Myocyte (in vitro differentiated cells): Measurements from ENCODE around the gene UBE2G2. TPM values are rescaled to one million over a fixed set of nuclear protein-coding genes. Genes with fewer than 3 reads are reported as not detected.

Experiments used
- DNase-seq: peaks from one replicate; pipeline ENCODE4 v3.0.0-alpha.2; 2012; ENCODE audit warnings: low read depth
- total RNA-seq: library from RNA; depleted of rRNA; stranded (reverse); fragments of >200 nt; gene quantifications from 2 replicates; pipeline ENCODE4 v1.2.3, GENCODE V29; 2014

The UBE2G2 gene
- total RNA-seq, 1 donor from 2014 or later: 99.8 TPM

DNA sequence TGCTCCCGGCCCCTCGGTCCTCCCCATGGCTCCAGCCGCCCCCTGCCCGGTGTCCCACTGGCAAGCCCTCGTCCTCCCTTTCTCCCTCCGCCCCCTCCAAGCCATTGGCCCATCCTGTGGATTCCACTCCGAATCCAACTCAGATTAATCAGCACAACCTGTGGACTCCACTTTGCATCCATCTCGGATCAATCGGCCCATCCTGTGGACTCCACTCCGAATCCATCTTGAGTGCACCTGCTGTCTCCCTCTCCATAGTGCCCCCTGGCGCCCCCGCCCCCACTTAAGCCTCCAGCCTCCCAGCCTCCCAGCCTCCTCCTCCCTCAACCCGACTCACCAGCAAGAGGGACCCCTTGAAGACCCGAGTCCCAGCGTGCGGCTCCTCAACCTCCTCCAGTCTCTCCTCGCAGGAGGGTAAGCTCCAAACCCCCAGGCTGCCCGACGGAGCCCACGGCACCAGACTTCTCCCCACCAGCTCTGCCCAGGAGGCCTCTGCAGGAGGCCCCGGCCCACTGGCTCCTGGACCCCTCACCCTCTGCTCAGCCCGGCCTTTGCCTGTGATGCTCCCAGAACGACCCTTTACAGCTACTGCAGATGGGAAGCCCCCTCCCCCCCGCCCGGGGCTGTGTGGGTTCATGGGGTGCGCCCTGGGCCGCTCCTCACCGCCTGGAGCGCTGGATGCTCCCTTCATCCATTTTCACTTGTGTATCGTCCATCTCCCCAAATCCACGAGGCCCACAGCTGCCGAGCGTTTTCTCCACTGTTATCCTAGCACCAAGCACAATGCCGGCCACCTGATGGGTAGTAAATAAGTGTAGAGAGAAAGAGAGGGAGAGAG lies 49.6 kb downstream of the UBE2G2 start:
- no peak for DNase-seq

DNA sequence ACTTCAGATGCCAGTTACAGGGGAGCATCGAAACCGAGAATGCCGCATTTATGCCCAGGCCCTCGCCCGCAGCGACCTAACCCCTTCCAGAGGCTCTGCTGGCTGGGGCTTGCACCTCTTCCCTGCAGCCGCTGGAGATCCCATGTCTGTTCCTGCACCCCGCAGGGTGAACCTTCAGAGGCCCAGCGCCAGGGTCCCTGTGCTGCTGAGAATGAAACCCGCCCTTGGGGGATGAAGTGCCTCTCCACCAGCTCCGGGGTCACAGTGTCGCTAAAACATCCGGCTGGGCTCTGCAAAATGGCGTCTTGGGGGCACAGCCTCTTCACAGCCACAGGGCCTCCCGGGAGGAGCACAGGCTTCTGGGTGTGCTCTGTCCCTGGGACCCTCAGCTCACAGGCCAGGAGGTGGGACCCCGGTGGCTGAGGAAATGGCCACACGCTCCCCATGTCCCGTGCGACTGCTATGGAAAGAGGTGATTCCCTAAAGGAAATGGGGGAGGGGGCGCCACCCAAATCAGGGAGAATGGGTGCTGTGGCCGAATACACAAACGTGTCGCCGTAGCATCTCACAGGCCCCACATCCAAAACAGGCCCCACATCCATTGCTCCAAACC lies 50.3 kb downstream of the UBE2G2 start:
- no peak for DNase-seq

DNA sequence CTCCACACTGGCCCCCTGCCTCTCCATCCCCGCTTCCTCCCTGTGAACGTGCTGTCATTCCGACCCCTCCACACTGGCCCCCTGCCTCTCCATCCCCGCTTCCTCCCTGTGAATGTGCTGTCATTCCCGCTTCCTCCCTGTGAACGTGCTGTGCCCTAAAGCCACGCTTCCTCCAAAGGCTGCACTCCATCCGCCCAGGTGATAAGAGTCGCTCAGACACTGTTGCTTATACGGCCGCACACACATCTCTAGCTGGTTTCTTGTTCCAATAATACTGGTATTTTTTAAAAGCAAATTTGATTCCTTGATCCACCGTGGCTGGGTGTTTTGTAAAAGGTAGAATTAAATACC lies 51.0 kb downstream of the UBE2G2 start:
- DNase-seq: no peak

DNA sequence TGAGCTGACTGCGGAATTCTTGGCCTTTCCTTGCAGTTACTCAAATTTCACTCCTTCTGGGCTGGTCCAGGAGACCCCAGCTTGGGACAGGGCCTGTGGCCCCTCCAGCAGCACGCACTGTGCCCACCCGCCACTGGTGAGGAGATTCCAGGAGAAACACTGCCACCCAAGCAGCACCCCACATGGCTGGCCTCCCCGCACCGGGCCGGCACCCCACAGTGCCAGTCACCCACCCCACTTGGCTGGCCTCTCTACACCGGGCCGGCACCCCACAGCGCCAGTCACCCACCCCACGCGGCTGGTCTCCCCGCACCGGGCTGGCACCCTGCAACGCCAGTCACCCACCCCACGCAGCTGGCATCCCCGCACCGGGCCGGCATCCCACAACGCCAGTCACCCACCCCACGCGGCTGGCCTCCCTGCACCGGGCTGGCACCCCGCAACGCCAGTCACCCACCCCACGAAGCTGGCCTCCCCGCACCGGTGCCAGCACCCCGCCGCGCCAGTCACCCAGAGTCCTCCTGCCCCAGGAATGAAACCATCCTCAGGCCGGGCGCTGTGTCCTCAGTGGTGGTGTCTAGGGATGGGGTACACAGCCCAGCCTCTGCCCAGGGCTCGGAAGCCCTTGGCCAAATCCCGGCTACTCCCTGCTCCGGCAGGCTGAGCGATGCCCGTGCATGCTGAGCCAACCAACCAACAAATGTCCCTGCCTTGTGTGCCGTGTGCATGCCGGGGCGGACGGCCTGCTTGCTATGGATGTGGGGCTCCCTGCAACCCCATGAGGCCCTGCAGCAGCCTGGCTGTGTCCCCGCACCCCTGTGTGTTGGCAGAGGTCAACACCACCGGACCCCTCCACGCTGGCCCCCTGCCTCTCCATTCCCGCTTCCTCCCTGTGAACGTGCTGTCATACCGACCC lies 51.6 kb downstream of the UBE2G2 start:
- no peak for DNase-seq

DNA sequence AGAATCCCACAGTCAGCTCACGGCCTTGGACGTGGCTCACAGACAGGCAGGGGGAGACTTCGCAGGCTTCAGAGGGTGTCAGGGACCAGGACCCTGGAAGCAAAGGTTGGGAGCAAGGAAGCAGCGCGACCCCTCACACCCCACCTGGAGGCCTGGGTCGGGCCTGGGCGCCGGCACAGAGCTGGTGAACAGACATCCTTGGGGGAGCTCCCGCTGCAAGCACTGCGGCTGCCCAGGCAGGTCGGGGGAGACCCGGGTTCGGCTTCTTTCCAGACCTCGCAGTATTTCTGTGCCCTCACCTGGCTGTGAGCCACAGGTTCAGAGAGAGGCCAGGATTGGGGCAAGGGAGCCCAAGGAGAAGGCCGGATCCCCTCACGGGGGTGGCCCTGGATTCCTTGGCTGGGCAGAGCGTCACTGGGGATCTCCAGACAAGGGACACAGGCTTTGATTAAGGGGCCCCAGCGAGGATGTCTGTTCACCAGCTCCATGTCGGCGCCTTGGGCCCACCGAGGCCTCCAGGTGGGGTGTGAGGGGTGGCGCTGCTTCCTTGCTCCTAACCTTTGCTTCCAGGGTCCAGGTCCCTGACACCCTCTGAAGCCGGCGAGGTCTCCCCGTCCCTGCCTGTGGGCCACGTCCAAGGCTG lies 52.4 kb downstream of the UBE2G2 start:
- DNase-seq: no peak

DNA sequence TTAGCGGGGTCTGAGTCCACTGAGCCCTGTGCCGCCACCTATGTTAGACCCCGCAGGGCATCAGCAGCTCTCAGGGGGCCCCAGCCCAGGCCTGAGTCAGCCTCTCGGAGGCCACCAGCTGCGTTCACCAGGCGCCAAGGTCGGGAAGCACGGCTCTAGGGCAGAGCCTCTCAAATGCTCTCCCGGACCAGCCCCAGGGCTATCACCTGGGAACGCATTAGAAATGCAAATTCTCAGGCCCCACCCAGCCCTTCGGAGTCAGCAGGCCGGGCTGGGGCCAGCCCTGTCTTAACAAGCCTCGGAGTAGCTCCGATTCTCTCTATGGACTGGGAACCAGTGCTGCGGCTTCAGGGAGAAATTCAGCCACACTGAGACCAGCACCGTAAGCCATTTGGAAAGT lies 53.0 kb downstream of the UBE2G2 start:
- DNase-seq: no peak

DNA sequence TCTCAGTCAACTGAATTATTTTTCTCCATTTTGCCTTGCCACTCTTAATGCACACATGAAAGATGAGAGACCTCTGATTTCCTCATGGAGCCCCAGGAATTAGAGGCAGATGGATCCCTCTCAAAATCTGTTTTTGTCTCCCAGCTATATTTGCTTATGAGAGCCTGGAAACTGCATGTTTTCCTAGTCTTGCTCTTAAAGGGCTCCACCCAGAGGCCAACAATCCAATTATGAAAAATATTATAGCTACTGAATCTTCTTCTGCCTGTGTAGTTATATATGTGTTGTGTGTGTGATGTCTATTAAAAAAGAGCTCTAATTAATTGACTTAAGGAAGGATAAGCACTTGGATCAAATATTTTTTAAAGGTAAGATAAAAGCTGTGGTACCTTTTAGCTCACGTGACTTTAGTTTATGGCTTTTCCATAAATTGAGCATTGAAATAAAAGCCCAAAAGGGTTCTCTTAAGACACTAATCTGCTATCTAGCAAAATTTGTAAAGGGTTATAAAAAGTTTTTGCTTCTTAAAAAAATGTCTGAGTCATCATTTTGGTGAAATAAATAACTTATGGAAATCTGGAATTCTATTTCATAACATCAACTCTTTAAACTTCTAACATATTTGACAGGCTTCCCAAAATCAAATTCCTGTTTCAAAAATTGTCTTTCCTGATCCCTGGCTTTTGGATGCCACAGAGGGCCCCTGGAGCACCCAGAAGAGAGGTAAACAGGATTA lies 59.0 kb downstream of the UBE2G2 start:
- no peak for DNase-seq

DNA sequence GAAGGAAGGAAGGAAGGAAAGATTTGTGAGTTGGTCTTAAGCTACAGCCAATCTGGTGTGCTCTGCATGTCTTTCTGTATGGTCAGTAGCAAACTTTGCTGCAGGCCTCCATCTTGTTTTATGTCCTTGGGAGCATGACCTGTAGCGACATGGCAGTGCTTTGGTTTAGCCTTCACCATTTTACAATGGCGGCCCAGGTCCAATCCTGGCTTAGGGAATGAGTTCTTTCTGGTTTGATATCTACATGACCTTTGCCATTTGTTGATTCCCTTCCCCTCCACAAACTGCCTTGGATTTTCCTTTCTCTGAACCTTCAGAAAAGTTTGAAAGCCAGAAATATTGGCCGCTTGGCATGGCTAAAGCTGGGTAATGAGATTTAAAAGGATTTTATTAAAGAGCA lies 59.7 kb downstream of the UBE2G2 start:
- DNase-seq: no peak

DNA sequence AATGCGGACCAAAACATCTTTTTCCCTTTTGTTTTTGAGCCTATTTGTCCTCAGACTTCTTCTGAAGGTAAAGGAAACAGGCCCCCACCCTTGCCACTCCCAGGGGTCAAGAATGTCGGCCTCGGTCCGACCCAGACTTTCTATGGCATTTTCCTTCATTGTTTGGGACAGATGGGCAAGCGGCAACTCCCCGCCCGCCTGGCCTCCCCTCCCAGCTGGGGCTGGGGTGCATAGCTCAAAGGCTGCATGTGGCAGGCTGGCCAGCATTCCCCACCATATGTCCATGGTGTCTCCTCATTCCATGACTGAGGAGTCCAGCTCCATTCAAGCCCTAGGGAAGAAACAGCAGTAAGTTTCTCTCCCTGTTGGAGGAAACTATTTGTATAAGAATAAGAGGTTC lies 60.9 kb downstream of the UBE2G2 start:
- no peak for DNase-seq

DNA sequence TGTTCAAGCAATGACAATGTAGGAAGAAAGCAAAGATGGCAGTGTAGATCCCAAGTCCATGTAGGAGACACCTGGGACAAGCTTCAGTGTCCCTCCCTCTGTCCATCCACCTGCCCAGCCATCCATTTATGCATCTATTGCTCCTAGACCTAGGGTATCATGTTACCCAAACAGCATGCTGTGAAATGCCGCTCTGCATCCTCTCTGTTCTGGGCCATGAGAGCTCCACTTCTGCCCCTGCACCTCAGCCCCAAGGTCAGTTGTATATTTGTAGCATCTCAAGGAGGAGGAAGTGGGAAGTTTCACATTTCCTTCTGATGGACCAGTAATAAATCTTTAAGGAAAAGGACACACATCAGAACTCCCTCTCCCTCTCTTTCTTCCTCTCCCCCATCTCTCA lies 62.3 kb downstream of the UBE2G2 start:
- DNase-seq: no peak

DNA sequence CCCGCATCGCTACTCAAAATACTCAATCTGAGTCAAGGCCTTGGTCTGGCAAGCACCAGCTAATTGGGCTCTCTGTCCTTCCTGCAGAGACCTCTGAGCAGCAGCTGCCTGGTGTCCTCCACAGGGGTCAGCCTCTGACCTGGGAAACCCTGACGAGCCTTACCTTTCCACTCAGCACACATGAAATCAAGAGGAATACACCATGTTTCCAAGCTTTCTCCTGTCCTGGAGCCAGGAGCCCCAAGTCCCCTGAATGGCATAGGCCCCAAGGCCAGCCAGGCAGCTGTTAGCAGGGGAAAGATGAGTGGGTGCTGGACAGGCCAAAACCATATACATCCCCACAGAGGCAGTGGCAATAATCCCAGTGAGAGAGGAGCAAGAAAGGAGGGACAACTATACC lies 63.0 kb downstream of the UBE2G2 start:
- no peak for DNase-seq

DNA sequence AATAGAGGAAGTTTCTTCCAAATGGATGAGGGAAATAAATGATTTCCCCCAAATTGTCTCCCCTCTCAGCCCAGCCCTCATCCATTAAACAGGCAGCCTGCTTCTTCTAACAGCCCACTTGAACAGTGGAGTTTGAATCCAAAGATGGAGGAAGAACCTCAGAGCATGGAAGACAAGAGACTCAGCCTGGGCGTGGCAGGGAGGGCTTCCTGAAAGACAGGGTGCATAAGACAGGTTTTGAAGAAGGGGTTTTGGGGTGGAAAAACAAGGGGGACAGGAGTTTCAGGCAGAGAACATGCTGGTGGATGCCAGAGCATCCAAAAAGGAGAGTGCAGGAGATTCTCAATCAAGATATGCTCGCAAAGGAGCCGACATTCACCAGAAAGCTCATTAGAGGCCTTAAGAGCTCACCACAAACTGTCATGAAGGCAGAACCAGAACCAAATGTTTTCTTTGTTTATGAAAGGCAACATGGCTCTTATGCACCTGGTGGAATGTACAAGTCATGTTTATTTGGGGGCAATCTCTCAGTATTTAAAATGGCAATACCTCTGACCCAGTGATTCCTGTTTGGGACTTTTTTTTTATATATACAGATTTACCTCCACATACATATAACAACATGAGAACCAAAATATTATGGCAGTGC lies 63.8 kb downstream of the UBE2G2 start:
- peak; percentile 41 for DNase-seq

DNA sequence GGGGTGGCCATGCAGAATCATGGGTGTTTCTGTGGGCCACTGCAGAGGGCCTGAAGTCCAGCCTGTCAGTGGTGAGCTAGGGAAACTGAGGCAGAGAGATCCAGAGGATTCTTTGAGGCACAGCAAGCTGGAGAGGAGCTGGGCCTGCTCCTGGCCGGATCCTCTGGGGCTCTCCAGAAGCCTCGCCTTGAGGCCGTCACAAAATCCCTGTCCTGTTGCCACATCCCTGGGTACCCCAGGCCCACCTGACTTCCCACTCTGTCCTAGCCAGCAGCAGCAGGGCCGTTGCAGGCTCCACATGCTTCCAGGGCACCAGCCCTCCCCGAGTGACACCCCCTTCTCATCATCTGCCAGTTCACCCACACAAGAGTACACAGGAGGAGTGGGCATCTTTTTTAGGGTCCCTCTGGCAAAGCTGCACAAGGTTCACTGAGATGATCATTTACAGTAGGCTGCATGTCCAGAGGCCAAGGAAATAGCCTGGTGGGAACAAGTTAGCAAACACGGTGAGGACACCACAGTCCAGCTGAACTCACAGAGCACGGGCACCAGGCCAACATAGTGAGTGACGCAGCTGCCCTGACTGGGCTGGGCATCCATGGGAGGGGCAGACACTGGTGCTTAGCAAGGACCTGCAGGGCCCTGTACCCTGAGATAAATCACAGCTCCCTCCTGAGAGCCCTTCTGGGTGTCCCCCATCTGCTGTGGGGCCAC lies 65.2 kb downstream of the UBE2G2 start:
- DNase-seq: no peak

DNA sequence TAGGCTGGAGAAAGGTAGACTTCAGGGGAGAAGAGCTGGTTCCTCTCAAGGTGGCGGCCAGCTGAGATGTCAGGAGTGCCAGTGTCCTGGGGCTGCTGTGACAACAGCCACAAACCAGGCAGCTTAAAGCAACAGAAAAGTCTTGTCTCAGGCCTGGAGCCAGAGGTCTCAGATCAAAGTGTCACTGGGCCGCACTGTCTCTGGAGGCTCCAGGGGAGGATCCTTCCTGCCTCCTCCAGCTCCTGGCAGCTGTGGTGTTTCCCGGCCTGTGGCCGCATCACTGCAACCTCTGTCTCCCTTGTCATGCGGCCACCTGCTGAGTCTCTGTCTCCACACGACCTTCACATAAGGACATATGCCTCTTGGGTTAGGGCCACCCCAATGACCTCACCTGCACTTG lies 65.8 kb downstream of the UBE2G2 start:
- no peak for DNase-seq

DNA sequence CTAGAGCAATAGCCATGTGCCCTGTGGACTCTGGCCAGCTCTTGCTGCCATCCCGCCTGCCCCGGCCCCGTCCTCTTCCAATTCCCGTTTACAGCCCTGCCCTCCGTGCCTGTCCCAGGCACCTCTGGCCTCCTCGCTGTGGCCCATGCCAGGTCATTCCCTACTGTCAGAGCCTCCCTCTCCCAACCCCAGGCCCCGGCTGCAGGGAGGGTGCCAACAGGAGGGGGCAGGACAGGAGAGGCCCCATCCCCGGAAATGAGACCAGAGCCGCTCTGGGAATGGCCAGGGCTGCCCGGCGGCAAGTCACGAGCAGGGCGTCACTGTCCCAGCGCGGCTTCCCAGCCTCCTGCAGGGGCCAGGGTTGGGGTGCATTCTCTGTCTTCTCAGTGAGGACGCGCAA lies 66.8 kb downstream of the UBE2G2 start:
- no peak for DNase-seq

DNA sequence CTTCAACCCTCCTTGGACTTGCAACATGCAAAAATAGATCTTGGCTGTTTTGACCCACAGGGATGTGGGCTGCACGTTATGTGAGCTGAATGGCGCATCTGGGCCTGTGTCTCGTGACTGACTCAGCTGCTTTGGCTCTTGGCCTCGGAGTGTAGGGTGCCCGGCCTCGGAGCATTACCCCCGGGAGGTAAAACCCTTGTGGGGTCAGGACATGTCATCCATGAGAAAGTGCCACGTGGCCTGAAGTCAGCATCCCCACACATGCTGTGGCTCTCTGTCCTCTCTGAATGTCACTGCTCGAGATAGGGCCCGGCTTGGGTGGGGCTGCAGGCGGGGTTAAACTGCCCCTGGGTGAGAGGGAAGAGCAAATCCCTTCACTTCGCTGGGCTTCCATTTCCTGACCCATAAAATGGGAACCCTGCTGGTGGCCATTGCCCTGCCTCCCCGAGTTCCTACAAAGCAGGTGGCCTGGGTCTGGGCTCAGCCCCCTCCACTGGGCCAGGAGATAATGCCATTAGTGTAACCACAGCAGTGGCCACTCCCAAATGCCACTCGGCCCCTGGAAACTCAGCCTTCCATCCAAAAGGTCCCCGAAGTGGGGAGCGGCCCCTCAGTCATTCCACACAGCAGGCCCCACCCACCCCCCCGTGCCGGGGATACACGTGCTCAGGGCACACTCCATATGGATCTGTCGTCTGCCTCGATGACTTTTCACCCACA lies 67.4 kb downstream of the UBE2G2 start:
- DNase-seq: no peak

DNA sequence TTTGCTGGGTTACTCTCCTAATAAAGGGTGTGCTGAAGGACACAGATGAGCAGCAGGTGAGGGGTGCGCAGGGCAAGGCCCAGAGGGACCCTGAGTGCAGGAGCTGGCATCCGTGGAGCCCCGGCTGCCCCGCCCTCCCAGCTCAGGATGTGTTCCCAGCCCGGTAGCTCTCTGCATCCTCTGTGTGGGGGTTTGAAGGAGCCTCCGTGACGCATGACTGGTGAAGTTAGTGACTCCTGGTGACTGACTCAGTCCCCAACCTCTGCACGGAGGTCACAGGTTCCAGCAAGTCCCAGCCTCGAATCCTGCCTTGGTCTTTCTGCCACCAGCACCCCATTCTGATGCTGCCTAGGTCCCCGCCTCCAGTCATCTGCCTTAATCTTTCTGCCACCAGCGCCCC lies 68.7 kb downstream of the UBE2G2 start:
- DNase-seq: no peak

DNA sequence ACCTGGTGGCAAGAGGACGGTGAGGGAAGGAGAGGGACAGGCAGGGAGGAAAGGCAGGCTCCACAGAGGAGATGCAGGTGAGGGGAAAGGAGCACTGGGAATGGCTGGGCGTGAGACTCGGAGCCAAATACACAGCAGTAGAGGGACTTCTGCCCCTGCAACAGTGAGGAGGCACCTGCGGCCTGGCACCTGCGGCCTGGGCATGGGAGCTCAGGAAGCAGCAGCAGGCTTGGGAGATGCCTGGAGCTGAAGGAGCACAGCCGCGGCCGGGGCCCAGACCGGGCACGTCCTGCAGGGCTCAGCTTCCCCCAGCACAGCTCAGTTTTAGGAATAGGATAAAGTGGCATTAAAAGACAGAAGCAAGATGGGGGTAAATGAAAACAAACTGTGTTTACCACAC lies 69.4 kb downstream of the UBE2G2 start:
- DNase-seq: no peak

DNA sequence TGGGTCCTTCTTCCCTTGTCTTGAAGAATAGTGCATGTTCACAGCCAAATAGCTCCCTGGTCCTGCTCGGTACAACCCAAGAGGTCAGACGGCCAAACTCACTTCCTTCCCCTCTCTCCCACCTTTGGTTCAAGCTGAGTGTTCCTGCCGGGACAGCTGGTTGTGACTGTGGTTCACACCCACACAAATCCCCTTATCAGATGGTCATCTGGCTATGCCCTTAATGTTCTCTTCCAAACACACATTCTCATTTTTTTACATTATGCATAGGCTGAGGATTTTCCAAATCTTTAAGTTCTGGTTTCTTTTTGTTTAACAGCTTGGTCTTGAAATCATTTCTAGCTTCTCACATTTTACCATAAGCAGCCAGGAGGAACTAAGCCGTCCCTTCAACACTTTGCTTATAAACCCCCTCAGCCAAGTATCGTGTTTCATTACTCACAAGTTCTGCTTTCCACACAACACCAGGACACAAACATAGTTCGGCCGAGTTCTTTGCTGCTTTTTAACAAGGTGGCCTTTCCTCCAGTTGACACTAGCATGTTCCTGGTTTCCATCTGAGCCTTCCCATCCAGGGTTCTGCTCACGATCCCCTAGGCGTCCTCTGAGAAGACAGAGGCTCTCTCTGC lies 70.6 kb downstream of the UBE2G2 start:
- no peak for DNase-seq
